Lower leg skin (tissue), 4 donors: ENCODE measurements around the gene SMAD1. TPM values are rescaled to one million over a fixed set of nuclear protein-coding genes. Genes with fewer than 3 reads are reported as not detected.

ENCODE experiments used
- DNase-seq, 2 donors: peaks; one replicate each; pipeline ENCODE4 v3.0.0-alpha.2; 2019; ENCODE audit warnings: low spot score in 2 of 2
- H3K4me3 ChIP-seq: fragments of 200-600 bp; sonication (generic); 2 replicates; pipeline ENCODE4 v1.5.1; 2017; ENCODE audit warnings: mild to moderate bottlenecking, low read depth; ENCODE audit not compliant: poor library complexity, severe bottlenecking
- POLR2A ChIP-seq, 2 donors: fragments of 450-650 bp; IDR thresholded peaks; one replicate each; pipeline ENCODE4 v1.6.1; 2016 to 2017; ENCODE audit warnings: antibody characterized with exemption in 2 of 2, mild to moderate bottlenecking in 1 of 2, moderate library complexity in 1 of 2
- WGBS, 2 donors: methylation state at CpG; one replicate each; pipeline ENCODE4 v1.1.5; 2018; 5-methylcytosine and 5-hydroxymethylcytosine counted together
- intact Hi-C: fragments of 100-400 bp; cut with DNase I; formaldehyde crosslinking; loops from one replicate; pipeline ENCODE4 v1.15.0; 2023; ENCODE audit warnings: low total_unique reads
- total RNA-seq, 4 donors: library from RNA; depleted of rRNA; stranded (reverse); fragments of >200 nt; gene quantifications; one replicate each; pipeline ENCODE4 v1.1.0, GENCODE V29; 2016
- TF ChIP-seq, protein P1 (sequence below), 3 donors: fragments of 450-650 bp; IDR thresholded peaks; one replicate each; pipeline ENCODE4 v1.5.1; 2016; ENCODE audit warnings: antibody characterized with exemption in 3 of 3, mild to moderate bottlenecking in 3 of 3, moderate library complexity in 2 of 3

The SMAD1 gene
- total RNA-seq, 4 donors from 2014 or later, result 37.9 to 46.1 (median 40.8) TPM

- 46 to 48% methylated on average over 1 of the region's 1 CpG for WGBS, 2 donors
- TF ChIP-seq, protein P1, sequence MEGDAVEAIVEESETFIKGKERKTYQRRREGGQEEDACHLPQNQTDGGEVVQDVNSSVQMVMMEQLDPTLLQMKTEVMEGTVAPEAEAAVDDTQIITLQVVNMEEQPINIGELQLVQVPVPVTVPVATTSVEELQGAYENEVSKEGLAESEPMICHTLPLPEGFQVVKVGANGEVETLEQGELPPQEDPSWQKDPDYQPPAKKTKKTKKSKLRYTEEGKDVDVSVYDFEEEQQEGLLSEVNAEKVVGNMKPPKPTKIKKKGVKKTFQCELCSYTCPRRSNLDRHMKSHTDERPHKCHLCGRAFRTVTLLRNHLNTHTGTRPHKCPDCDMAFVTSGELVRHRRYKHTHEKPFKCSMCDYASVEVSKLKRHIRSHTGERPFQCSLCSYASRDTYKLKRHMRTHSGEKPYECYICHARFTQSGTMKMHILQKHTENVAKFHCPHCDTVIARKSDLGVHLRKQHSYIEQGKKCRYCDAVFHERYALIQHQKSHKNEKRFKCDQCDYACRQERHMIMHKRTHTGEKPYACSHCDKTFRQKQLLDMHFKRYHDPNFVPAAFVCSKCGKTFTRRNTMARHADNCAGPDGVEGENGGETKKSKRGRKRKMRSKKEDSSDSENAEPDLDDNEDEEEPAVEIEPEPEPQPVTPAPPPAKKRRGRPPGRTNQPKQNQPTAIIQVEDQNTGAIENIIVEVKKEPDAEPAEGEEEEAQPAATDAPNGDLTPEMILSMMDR (IDR thresholded peaks at IDR 0.05), result no peak
- TF ChIP-seq POLR2A (IDR thresholded peaks at IDR 0.05), result no peak
- DNase-seq, result no peak
- H3K4me3 ChIP-seq, result no peak overlapping the region
- intact Hi-C loops, result no loop called here
These were observed 56.9 kb downstream of the SMAD1 start for GRCh38 chr4:145538596-145538995.

DNA sequence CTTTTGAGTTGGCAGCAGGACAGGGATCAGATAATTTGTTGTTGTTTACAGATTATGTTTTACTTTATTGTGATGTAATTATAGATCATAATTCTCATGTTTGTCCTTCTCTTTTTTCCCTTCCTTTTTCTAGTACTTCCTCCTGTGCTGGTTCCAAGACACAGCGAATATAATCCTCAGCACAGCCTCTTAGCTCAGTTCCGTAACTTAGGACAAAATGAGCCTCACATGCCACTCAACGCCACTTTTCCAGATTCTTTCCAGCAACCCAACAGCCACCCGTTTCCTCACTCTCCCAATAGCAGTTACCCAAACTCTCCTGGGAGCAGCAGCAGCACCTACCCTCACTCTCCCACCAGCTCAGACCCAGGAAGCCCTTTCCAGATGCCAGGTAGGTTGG lies 58.0 kb downstream of the SMAD1 start:
- no peak overlapping the region for H3K4me3 ChIP-seq
- WGBS, 2 donors, result 69 to 72% methylated on average over 4 of the region's 4 CpGs
- DNase-seq, result no peak
- TF ChIP-seq, protein P1 (IDR thresholded peaks at IDR 0.05), result no peak
- no peak for TF ChIP-seq POLR2A (IDR thresholded peaks at IDR 0.05)
- intact Hi-C loops, result no loop called here

- intact Hi-C loops, result no loop called here
- H3K4me3 ChIP-seq, result no peak overlapping the region
- TF ChIP-seq, protein P1 (IDR thresholded peaks at IDR 0.05), result no peak
- no peak for TF ChIP-seq POLR2A (IDR thresholded peaks at IDR 0.05)
- 43 to 55% methylated on average over 3 of the region's 3 CpGs for WGBS, 2 donors
- DNase-seq, result no peak
These were observed 58.6 kb downstream of the SMAD1 start for GRCh38 chr4:145540235-145540634.

GRCh38 chr4:145541346-145541745 lies 59.7 kb downstream of the SMAD1 start:
- H3K4me3 ChIP-seq, result no peak overlapping the region
- TF ChIP-seq, protein P1 (IDR thresholded peaks at IDR 0.05), result no peak
- no peak for TF ChIP-seq POLR2A (IDR thresholded peaks at IDR 0.05)
- WGBS, 2 donors, result 48% methylated on average over 4 of the region's 4 CpGs
- no peak for DNase-seq
- intact Hi-C loops, result no loop called here

- intact Hi-C loops, result no loop called here
- no peak for DNase-seq
- WGBS, 2 donors, result 70 to 80% methylated on average over 1 of the region's 1 CpG
- TF ChIP-seq, protein P1 (IDR thresholded peaks at IDR 0.05), result no peak
- no peak for TF ChIP-seq POLR2A (IDR thresholded peaks at IDR 0.05)
- H3K4me3 ChIP-seq, result no peak overlapping the region
These were observed 63.4 kb downstream of the SMAD1 start for GRCh38 chr4:145545031-145545430.

DNA sequence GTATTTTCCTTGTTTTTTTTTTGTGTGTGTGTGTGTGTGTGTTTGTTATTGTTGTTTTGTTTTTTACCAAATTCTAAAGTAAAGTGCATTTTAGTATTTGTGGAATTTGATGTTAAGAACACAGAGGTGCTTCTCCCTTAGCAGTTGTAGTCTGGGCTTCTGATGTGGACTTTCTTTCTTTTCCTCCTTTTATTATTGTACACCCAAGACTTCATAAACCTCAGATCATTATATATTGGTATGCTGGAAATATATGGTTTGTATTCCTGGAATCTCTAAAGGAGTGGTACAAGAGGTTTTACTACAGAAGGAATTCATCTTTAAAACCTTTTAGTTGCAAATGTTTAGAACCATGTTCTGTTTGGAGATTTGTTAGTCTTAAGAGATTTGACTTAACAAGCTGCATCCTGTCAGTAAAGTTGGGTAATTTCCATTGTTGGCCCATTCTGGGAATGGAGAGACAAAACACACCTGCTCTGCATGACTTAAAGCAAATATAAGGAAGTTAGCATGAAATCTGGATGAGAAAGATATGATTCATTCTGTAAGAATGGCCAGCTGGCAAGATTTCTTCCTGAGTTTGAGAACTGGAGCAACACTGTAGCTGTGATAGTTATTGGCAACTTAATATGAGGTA lies 64.0 kb downstream of the SMAD1 start:
- intact Hi-C loops, result no loop called here
- DNase-seq, result peak in 1 of 2 donors; percentile 53
- H3K4me3 ChIP-seq, result no peak overlapping the region
- no peak for TF ChIP-seq POLR2A (IDR thresholded peaks at IDR 0.05)
- TF ChIP-seq, protein P1 (IDR thresholded peaks at IDR 0.05), result no peak
